ENCODE data around the gene LRMDA. TPM values are rescaled to one million over a fixed set of nuclear protein-coding genes. Genes with fewer than 3 reads are reported as not detected.

Gene LRMDA
- total RNA-seq, 2 donors from 2014 or later: 9.6 to 12.6 TPM

GRCh38 chr10:76305930-76306615 is 874.6 kb downstream of the LRMDA start:
- 50% methylated on average over 1 of the region's 1 CpG for WGBS
- H3K27ac ChIP-seq: no peak overlapping the region
- no peaks in the 10 kb centered on the region for H3K4me1 ChIP-seq (replicated peaks)
- H3K4me3 ChIP-seq: no peak overlapping the region
- no peaks in the 10 kb centered on the region for H3K27me3 ChIP-seq (replicated peaks; ENCODE audit: insufficient read depth)
- no peaks in the 10 kb centered on the region for H3K9me3 ChIP-seq
- no peaks in the 10 kb centered on the region for H3K36me3 ChIP-seq
- intact Hi-C loops (cut with DNase I): loop anchor here (10.0 kb wide), 4 partner anchors 221 to 651 kb away; no protein-coding TSS in a partner anchor
- DNase-seq (ENCODE audit: low spot score): no peak
- TF ChIP-seq POLR2AphosphoS5 (IDR thresholded peaks at IDR 0.05): no peak
- no peak for TF ChIP-seq CTCF (IDR thresholded peaks at IDR 0.05)
- no peak for TF ChIP-seq POLR2A (IDR thresholded peaks at IDR 0.05)

GRCh38 chr10:76306856-76307255 is 875.4 kb downstream of the LRMDA start:
- H3K36me3 ChIP-seq: no peaks in the 10 kb centered on the region
- intact Hi-C loops (cut with DNase I): loop anchor here (10.0 kb wide), 4 partner anchors 222 to 652 kb away; no protein-coding TSS in a partner anchor
- no peaks in the 10 kb centered on the region for H3K4me1 ChIP-seq (replicated peaks)
- no peak for TF ChIP-seq POLR2AphosphoS5 (IDR thresholded peaks at IDR 0.05)
- TF ChIP-seq CTCF (IDR thresholded peaks at IDR 0.05): no peak
- TF ChIP-seq POLR2A (IDR thresholded peaks at IDR 0.05): no peak
- H3K27me3 ChIP-seq (replicated peaks; ENCODE audit: insufficient read depth): no peaks in the 10 kb centered on the region
- H3K27ac ChIP-seq: no peak overlapping the region
- no peak for DNase-seq (ENCODE audit: low spot score)
- H3K9me3 ChIP-seq: no peaks in the 10 kb centered on the region
- H3K4me3 ChIP-seq: no peak overlapping the region

- Histone ChIP-seq H3K27ac (no peak overlapping the region), H3K4me1 (replicated peaks) (no peaks in the 10 kb centered on the region), H3K36me3 (no peaks in the 10 kb centered on the region), H3K4me3 (no peak overlapping the region), H3K27me3 (replicated peaks; ENCODE audit: insufficient read depth) (no peaks in the 10 kb centered on the region), H3K9me3 (no peaks in the 10 kb centered on the region)
- DNase-seq (ENCODE audit: low spot score): no peak
- intact Hi-C loops (cut with DNase I): loop anchor here (10.0 kb wide), 4 partner anchors 224 to 654 kb away; no protein-coding TSS in a partner anchor
- TF ChIP-seq CTCF (IDR thresholded peaks at IDR 0.05) (no peak), POLR2A (IDR thresholded peaks at IDR 0.05) (no peak), POLR2AphosphoS5 (IDR thresholded peaks at IDR 0.05) (no peak)
- 70% methylated on average over 7 of the region's 7 CpGs for WGBS
These were observed 877.6 kb downstream of the LRMDA start for GRCh38 chr10:76309070-76309469.

- Histone ChIP-seq H3K27ac (no peak overlapping the region), H3K9me3 (no peaks in the 10 kb centered on the region), H3K36me3 (no peaks in the 10 kb centered on the region), H3K27me3 (replicated peaks; ENCODE audit: insufficient read depth) (no peaks in the 10 kb centered on the region), H3K4me3 (no peak overlapping the region), H3K4me1 (replicated peaks) (no peaks in the 10 kb centered on the region)
- intact Hi-C loops (cut with DNase I): loop anchor here (10.0 kb wide), 4 partner anchors 225 to 655 kb away; no protein-coding TSS in a partner anchor
- TF ChIP-seq POLR2A (IDR thresholded peaks at IDR 0.05): no peak
- TF ChIP-seq CTCF (IDR thresholded peaks at IDR 0.05): no peak
- no peak for DNase-seq (ENCODE audit: low spot score)
- WGBS: 67% methylated on average over 7 of the region's 7 CpGs
These were observed 878.5 kb downstream of the LRMDA start for GRCh38 chr10:76309741-76310587.
